GM23248 (cell line): ENCODE measurements around the gene EML4. TPM values are rescaled to one million over a fixed set of nuclear protein-coding genes. Genes with fewer than 3 reads are reported as not detected.

Experiments used
- DNase-seq: peaks from one replicate; pipeline ENCODE4 v3.0.0-alpha.2; 2015
- H2AFZ ChIP-seq: fragments of 200-600 bp; sonication (generic); 2 replicates; pipeline ENCODE4 v1.6.1; 2016; ENCODE audit warnings: antibody characterized with exemption
- H3F3A ChIP-seq: fragments of 200-600 bp; sonication (generic); 2 replicates; pipeline ENCODE4 v1.6.1; 2016; ENCODE audit warnings: mild to moderate bottlenecking, antibody characterized with exemption, mixed run types; ENCODE audit not compliant: insufficient read depth
- H3K27ac ChIP-seq: fragments of 200-600 bp; sonication (generic); 2 replicates; pipeline ENCODE4 v1.5.1; 2016; ENCODE audit warnings: mild to moderate bottlenecking
- H3K27me3 ChIP-seq: fragments of 200-600 bp; sonication (generic); replicated peaks from 2 replicates; pipeline ENCODE4 v1.6.1; 2016; ENCODE audit warnings: mild to moderate bottlenecking; ENCODE audit not compliant: insufficient read depth
- H3K36me3 ChIP-seq: fragments of 200-600 bp; sonication (generic); 2 replicates; pipeline ENCODE4 v1.6.1; 2016; ENCODE audit warnings: low read depth, mild to moderate bottlenecking
- H3K4me1 ChIP-seq: fragments of 200-600 bp; sonication (generic); 2 replicates; pipeline ENCODE4 v1.6.1; 2016; ENCODE audit warnings: mild to moderate bottlenecking; ENCODE audit not compliant: insufficient read depth
- H3K4me2 ChIP-seq: fragments of 200-600 bp; sonication (generic); one replicate; pipeline ENCODE4 v1.6.1; 2016; ENCODE audit warnings: mild to moderate bottlenecking; ENCODE audit not compliant: unreplicated experiment
- H3K4me3 ChIP-seq: fragments of 200-600 bp; sonication (generic); 2 replicates; pipeline ENCODE4 v1.5.1; 2016; ENCODE audit warnings: mild to moderate bottlenecking
- H3K79me2 ChIP-seq: fragments of 200-600 bp; sonication (generic); 2 replicates; pipeline ENCODE4 v1.6.1; 2016; ENCODE audit warnings: mild to moderate bottlenecking; ENCODE audit not compliant: insufficient read depth
- H3K9ac ChIP-seq: fragments of 200-600 bp; sonication (generic); 2 replicates; pipeline ENCODE4 v1.6.1; 2016; ENCODE audit warnings: mild to moderate bottlenecking
- H3K9me2 ChIP-seq: fragments of 200-600 bp; sonication (generic); 2 replicates; pipeline ENCODE4 v1.6.1; 2016; ENCODE audit warnings: mixed run types, mild to moderate bottlenecking, moderate library complexity; ENCODE audit not compliant: insufficient read depth
- H3K9me3 ChIP-seq: fragments of 200-600 bp; sonication (generic); one replicate; pipeline ENCODE4 v1.6.1; 2017; ENCODE audit warnings: low read depth
- H4K20me1 ChIP-seq: fragments of 200-600 bp; sonication (generic); 2 replicates; pipeline ENCODE4 v1.6.0; 2016; ENCODE audit not compliant: insufficient read depth
- EZH2 ChIP-seq: fragments of 200-600 bp; sonication (generic); IDR thresholded peaks from 2 replicates; pipeline ENCODE4 v1.6.1; 2018; ENCODE audit warnings: antibody characterized with exemption, mild to moderate bottlenecking; ENCODE audit not compliant: insufficient read depth, poor library complexity, severe bottlenecking
- EZH2phosphoT487 ChIP-seq: fragments of 200-600 bp; sonication (generic); IDR thresholded peaks from 2 replicates; pipeline ENCODE4 v1.6.1; 2018; ENCODE audit warnings: antibody characterized with exemption, moderate library complexity, mild to moderate bottlenecking, low read depth; ENCODE audit not compliant: insufficient read depth
- WGBS, 2 experiments: methylation state at CpG; one replicate each; pipeline ENCODE4 v1.1.6; 2015 to 2017; ENCODE audit warnings: low lambda C conversion rate in 2 of 2, low coverage in 1 of 2; ENCODE audit errors: missing lambda C conversion rate in 2 of 2; 5-methylcytosine and 5-hydroxymethylcytosine counted together
- in situ Hi-C: fragments of 300-500 bp; cut with MboI; formaldehyde crosslinking; loops from 2 replicates; pipeline ENCODE4 v1.15.0; 2020
- polyA plus RNA-seq: library from polyadenylated mRNA; unstranded; fragments of >200 nt; fragmentation: Nextera tagmentation; extraction: Ambion mirVana; gene quantifications from 2 replicates; pipeline ENCODE4 v1.2.1, GENCODE V29; 2016
- total RNA-seq: library from RNA; depleted of rRNA; stranded (reverse); fragments of >200 nt; shearing (Covaris generic); gene quantifications from 2 replicates; pipeline ENCODE4 v1.2.3, GENCODE V29; 2014

The EML4 gene
- total and polyA plus RNA-seq, 2 experiments from 2014 or later = 19.3 to 21.7 TPM

DNA sequence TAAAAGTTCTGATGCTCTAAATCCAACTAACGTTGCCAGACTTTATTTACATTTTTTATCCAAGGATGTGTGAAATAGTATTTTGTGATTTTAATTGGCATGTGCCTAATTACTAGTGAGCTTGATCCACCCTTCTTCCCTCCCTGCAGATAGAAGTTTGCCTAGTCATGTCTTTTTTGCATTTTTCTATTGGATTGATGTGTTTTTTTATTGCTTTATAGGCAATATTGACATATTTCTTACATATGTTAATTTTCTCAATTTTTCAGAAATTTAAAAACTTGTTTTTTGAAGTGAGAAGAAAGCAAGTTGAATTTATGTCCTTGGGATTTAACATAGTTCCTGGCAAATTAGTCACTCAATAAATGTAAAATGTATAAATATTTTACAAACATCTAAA, 56.4 kb downstream of the EML4 start:
- H3K4me1 ChIP-seq = peaks cover 10% of the 10 kb centered on the region
- H3K4me2 ChIP-seq = no peak overlapping the region
- WGBS, 2 experiments = 94 to 97% methylated on average over 1 of the region's 1 CpG
- no peaks in the 10 kb centered on the region for H3K9me2 ChIP-seq
- no peak overlapping the region for H2AFZ ChIP-seq
- H3K27ac ChIP-seq = no peak overlapping the region
- peaks cover 15% of the 10 kb centered on the region; the same call in 1 of the 2 replicates for H3F3A ChIP-seq
- H3K9ac ChIP-seq = no peak overlapping the region
- H3K36me3 ChIP-seq = no peaks in the 10 kb centered on the region
- in situ Hi-C loops = no loop called here
- TF ChIP-seq EZH2 (no peak), EZH2phosphoT487 (no peak)
- no peak overlapping the region for H3K4me3 ChIP-seq
- no peak for DNase-seq
- H3K27me3 ChIP-seq = no peaks in the 10 kb centered on the region
- no peaks in the 10 kb centered on the region for H3K9me3 ChIP-seq
- no peaks in the 10 kb centered on the region for H4K20me1 ChIP-seq
- H3K79me2 ChIP-seq = peaks cover 69% of the 10 kb centered on the region

DNA sequence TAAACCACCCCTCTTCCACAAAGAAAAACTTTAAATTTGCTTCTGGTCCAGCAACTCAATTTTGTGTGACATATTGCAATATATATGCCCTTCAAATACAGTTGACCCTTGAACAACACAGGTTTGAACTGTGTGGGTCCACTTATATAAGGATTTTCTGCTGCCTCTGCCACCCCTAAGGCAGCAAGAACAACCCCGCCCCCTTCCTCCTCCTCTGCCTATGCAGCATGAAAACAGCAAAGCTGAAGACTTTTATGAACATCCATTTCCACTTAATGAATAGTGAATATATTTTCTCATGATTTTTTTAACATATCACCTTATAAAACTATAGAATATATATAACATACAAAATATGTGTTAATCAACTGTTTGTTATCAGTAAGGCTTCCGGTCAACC, 58.3 kb downstream of the EML4 start:
- TF ChIP-seq EZH2phosphoT487 (no peak), EZH2 (no peak)
- Histone ChIP-seq H3K4me1 (peaks cover 10% of the 10 kb centered on the region), H3K27ac (no peak overlapping the region), H3K9ac (no peak overlapping the region), H3K4me2 (no peak overlapping the region), H3K27me3 (no peaks in the 10 kb centered on the region), H3K9me3 (no peaks in the 10 kb centered on the region), H3K4me3 (no peak overlapping the region), H2AFZ (no peak overlapping the region), H3K9me2 (no peaks in the 10 kb centered on the region), H4K20me1 (no peaks in the 10 kb centered on the region), H3K36me3 (no peaks in the 10 kb centered on the region), H3F3A (peaks cover 15% of the 10 kb centered on the region; the same call in 1 of the 2 replicates), H3K79me2 (peaks cover 77% of the 10 kb centered on the region)
- in situ Hi-C loops = no loop called here
- WGBS, 2 experiments = 96 to 100% methylated on average over 2 of the region's 2 CpGs
- no peak for DNase-seq

DNA sequence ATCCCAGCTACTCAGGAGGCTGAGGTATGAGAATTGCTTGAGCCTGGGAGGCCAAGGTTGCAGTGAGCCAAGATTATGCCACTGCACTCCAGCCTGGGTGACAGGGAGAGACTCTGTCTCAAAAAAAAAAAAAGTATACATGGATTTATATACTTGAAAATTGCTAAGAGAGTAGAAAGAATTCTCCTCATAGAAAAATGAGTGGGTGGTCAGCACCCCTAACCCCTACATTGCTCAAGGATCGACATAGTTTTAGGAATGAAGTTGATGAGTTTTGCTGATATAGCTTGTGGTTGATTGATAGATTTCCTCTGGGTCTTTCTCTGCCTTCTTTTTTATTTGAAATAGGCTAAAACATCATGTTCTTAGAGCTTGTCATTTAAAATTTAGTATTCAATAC, 58.9 kb downstream of the EML4 start:
- Histone ChIP-seq H3K27me3 (no peaks in the 10 kb centered on the region), H4K20me1 (no peaks in the 10 kb centered on the region), H3K79me2 (peaks cover 74% of the 10 kb centered on the region), H3K9me3 (no peaks in the 10 kb centered on the region), H3F3A (peaks cover 15% of the 10 kb centered on the region; the same call in 1 of the 2 replicates), H3K4me3 (no peak overlapping the region), H3K27ac (no peak overlapping the region), H2AFZ (no peak overlapping the region), H3K9ac (no peak overlapping the region), H3K9me2 (no peaks in the 10 kb centered on the region), H3K4me1 (peaks cover 10% of the 10 kb centered on the region), H3K4me2 (no peak overlapping the region), H3K36me3 (no peaks in the 10 kb centered on the region)
- in situ Hi-C loops = no loop called here
- no peak for DNase-seq
- TF ChIP-seq EZH2phosphoT487 (no peak), EZH2 (no peak)
- WGBS, 2 experiments = 96 to 98% methylated on average over 1 of the region's 1 CpG

DNA sequence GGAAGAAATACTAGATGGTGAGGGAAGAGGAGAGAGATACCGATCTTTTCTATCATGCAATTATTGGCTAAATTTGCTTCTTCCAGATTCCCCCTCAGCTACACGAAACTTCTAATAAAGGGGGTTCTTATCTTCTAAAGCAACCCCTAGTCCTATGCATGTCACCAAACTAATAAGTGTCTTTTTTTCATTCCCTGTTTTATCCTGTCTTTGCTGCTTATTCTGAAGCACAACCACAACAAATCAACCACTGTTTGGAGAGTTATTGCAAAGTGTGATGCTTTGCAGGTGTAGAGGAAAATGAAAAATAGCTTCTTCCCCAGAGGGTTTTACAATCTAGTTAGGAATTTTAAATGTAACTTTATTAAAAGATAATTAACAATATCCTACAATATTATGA, 60.8 kb downstream of the EML4 start:
- TF ChIP-seq EZH2 (no peak), EZH2phosphoT487 (no peak)
- H3K9me3 ChIP-seq = no peaks in the 10 kb centered on the region
- no peaks in the 10 kb centered on the region for H3K9me2 ChIP-seq
- no peak overlapping the region for H3K4me2 ChIP-seq
- H3K4me1 ChIP-seq = peaks cover 10% of the 10 kb centered on the region
- H3K27ac ChIP-seq = no peak overlapping the region
- H3K27me3 ChIP-seq = no peaks in the 10 kb centered on the region
- H2AFZ ChIP-seq = no peak overlapping the region
- no peaks in the 10 kb centered on the region for H3K36me3 ChIP-seq
- in situ Hi-C loops = no loop called here
- WGBS, 2 experiments = 87 to 97% methylated on average over 2 of the region's 2 CpGs
- H4K20me1 ChIP-seq = no peaks in the 10 kb centered on the region
- H3K4me3 ChIP-seq = no peak overlapping the region
- DNase-seq = no peak
- H3F3A ChIP-seq = 0 out of 2 replicates have a peak, but pooled peaks cover 8% of the 10 kb centered on the region
- no peak overlapping the region for H3K9ac ChIP-seq
- peaks cover 67% of the 10 kb centered on the region for H3K79me2 ChIP-seq

DNA sequence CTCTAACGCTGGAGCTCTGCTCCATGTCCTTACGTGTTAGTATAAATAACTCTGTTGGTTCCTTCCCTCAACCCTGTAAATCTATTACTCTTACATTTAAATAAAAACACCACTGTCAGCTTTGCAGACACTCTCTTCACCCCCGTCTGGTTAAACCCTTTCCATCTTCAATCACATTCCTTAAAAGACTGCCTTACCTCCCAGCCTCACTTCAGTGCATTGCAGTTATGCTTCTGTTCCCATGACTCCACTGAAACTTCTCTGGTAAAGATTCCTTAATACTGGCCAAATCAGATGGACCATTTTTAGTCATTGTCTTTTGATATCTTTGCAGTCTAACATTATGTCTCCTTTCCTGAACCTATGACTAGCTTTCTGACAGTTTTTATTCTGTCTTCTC, 61.7 kb downstream of the EML4 start:
- H3K4me1 ChIP-seq = peaks cover 10% of the 10 kb centered on the region
- no peaks in the 10 kb centered on the region for H3K9me2 ChIP-seq
- no peak overlapping the region for H3K4me3 ChIP-seq
- 99 to 100% methylated on average over 3 of the region's 3 CpGs for WGBS, 2 experiments
- H3K36me3 ChIP-seq = no peaks in the 10 kb centered on the region
- no peak overlapping the region for H3K4me2 ChIP-seq
- H3K9me3 ChIP-seq = no peaks in the 10 kb centered on the region
- TF ChIP-seq EZH2phosphoT487 = no peak
- no peak for TF ChIP-seq EZH2
- H3K27ac ChIP-seq = no peak overlapping the region
- H3K79me2 ChIP-seq = peaks cover 66% of the 10 kb centered on the region
- H3F3A ChIP-seq = 0 out of 2 replicates have a peak, but pooled peaks cover 5% of the 10 kb centered on the region
- in situ Hi-C loops = no loop called here
- no peak for DNase-seq
- H3K27me3 ChIP-seq = no peaks in the 10 kb centered on the region
- no peak overlapping the region for H2AFZ ChIP-seq
- H4K20me1 ChIP-seq = no peaks in the 10 kb centered on the region
- H3K9ac ChIP-seq = no peak overlapping the region
